Measurements from ENCODE around the gene NCKAP5L.
A peak's percentile ranks its signal among the peaks of the same experiment; 100 is the strongest.

DNA sequence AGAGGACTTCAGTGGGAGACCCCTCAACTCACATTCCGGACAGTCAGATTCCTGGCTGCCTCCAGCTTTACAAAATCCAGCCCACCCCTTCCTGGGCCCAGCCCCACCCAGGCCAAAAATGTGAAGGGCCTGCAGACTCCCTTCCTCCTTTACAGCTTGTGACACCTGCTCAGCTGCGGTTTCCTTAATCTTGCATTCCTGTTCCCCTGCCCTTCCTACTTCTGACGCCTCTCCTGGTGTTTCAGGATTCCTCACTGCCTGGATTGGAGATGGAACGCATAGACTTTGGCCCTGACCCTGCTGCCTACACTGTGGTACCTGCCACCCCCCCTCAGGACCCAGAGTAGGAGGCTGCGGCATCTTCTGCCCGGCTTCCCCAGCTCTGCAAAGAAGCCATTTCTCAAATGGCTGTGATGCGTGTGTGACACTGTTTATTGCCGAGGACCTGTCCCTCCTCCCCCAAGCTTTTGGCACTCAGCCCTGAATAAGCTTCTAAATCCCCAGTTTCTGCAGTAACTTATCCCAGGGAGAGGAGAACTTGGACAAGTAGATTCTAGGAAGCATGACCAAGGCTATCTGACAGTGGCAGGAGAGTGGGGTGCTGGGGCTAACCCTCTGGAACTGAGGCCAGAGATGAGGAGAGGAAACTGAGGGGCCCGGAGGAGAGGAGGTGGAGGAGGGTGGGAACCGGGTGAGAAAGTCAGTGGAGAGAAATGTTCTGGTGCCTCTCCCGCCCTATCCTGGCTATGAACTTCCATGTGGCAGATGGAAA, 39.5 kb upstream of the NCKAP5L start:
- TF ChIP-seq ZNF354B (CRISPR knock-in tag; IDR thresholded peaks at IDR 0.05) (no peak), ZZZ3 (IDR thresholded peaks at IDR 0.05) (no peak), CBX8 (IDR thresholded peaks at IDR 0.05; ENCODE audit: borderline replicate concordance, extremely low read depth, low read depth, low read length, poor library complexity, severe bottlenecking) (no peak), ZEB2 (IDR thresholded peaks at IDR 0.05) (0 out of 2 replicates have a peak, but pooled peaks have one; percentile 9), TBL1XR1 (IDR thresholded peaks at IDR 0.05; ENCODE audit: low read length in 2 of 2) (no peak), ZNF274 (IDR thresholded peaks at IDR 0.05; ENCODE audit: borderline replicate concordance, low read depth, low read length) (no peak), MAFK (IDR thresholded peaks at IDR 0.05; ENCODE audit: low read length) (no peak), GTF2A2 (tag; IDR thresholded peaks at IDR 0.05) (no peak), RNF2 (IDR thresholded peaks at IDR 0.05) (no peak)
- TF ChIP-seq, protein P1, sequence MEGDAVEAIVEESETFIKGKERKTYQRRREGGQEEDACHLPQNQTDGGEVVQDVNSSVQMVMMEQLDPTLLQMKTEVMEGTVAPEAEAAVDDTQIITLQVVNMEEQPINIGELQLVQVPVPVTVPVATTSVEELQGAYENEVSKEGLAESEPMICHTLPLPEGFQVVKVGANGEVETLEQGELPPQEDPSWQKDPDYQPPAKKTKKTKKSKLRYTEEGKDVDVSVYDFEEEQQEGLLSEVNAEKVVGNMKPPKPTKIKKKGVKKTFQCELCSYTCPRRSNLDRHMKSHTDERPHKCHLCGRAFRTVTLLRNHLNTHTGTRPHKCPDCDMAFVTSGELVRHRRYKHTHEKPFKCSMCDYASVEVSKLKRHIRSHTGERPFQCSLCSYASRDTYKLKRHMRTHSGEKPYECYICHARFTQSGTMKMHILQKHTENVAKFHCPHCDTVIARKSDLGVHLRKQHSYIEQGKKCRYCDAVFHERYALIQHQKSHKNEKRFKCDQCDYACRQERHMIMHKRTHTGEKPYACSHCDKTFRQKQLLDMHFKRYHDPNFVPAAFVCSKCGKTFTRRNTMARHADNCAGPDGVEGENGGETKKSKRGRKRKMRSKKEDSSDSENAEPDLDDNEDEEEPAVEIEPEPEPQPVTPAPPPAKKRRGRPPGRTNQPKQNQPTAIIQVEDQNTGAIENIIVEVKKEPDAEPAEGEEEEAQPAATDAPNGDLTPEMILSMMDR (IDR thresholded peaks at IDR 0.05 in 2 of 3, conservative IDR thresholded peaks at IDR 0.05 in 1 of 3; ENCODE audit: insufficient read depth in 2 of 3, low read depth in 1 of 3, low read length in 3 of 3): no peak

All from K562 (cell line).